WTC11 (cell line): ENCODE measurements around the gene ITPK1. TPM values are rescaled to one million over a fixed set of nuclear protein-coding genes. Genes with fewer than 3 reads are reported as not detected.

Source experiments
- ATAC-seq: fragments of 200-7000 bp; cut with Tn5 transposase; 2 replicates; pipeline ENCODE4 v1.10.0; 2021; ENCODE audit warnings: mild to moderate bottlenecking, moderate library complexity
- CTCF ChIA-PET: fragments of 300-600 bp; sonication (Branson Sonifier 250); formaldehyde crosslinking; loops from one replicate; lab custom pipeline; 2021; ENCODE audit warnings: antibody characterized with exemption; lab: Charles Lee
- POLR2A ChIA-PET: fragments of 350-600 bp; sonication (Branson Sonifier 250); formaldehyde crosslinking; loops from one replicate; lab custom pipeline; 2021; ENCODE audit warnings: antibody characterized with exemption; lab: Charles Lee
- DNase-seq: peaks from one replicate; pipeline ENCODE4 v3.0.0; 2021; ENCODE audit warnings: low spot score
- H3K27ac Mint-ChIP-seq: 2 replicates; pipeline ENCODE4 v1.8.0; 2021; ENCODE audit warnings: mixed read lengths
- H3K27me3 Mint-ChIP-seq: 2 replicates; pipeline ENCODE4 v1.8.0; 2021; ENCODE audit warnings: low read depth, mild to moderate bottlenecking, moderate library complexity, mixed read lengths
- H3K36me3 Mint-ChIP-seq: 2 replicates; pipeline ENCODE4 v1.8.0; 2021; ENCODE audit warnings: mixed read lengths
- H3K4me1 Mint-ChIP-seq: 2 replicates; pipeline ENCODE4 v1.8.0; 2022; ENCODE audit warnings: mixed read lengths
- H3K4me3 Mint-ChIP-seq: 2 replicates; pipeline ENCODE4 v1.8.0; 2021; ENCODE audit warnings: mild to moderate bottlenecking, moderate library complexity, mixed read lengths
- H3K9me3 Mint-ChIP-seq: 2 replicates; pipeline ENCODE4 v1.8.0; 2021; ENCODE audit warnings: mixed read lengths
- ATF1 ChIP-seq: sonication (generic); formaldehyde crosslinking; IDR thresholded peaks from 2 replicates; pipeline ENCODE4 v1.8.1; 2023; ENCODE audit warnings: mild to moderate bottlenecking, moderate library complexity, missing genetic modification reagents
- CREM ChIP-seq: sonication (generic); formaldehyde crosslinking; IDR thresholded peaks from 2 replicates; pipeline ENCODE4 v1.8.1; 2022; ENCODE audit warnings: mild to moderate bottlenecking, missing genetic modification reagents, moderate library complexity
- FOXP1 ChIP-seq: sonication (generic); formaldehyde crosslinking; IDR thresholded peaks from 2 replicates; pipeline ENCODE4 v1.8.0; 2022; ENCODE audit warnings: missing genetic modification reagents, mild to moderate bottlenecking, moderate library complexity, borderline replicate concordance
- MXD4 ChIP-seq: fragments of 250-450 bp; sonication (Bioruptor Pico); IDR thresholded peaks from 2 replicates; pipeline ENCODE4 v1.8.0; 2021; ENCODE audit warnings: mild to moderate bottlenecking, moderate library complexity, borderline replicate concordance
- SMAD4 ChIP-seq: sonication (generic); formaldehyde crosslinking; IDR thresholded peaks from 2 replicates; pipeline ENCODE4 v1.8.0; 2022; ENCODE audit warnings: mild to moderate bottlenecking, missing genetic modification reagents
- ZNF232 ChIP-seq: sonication (generic); formaldehyde crosslinking; IDR thresholded peaks from 2 replicates; pipeline ENCODE4 v1.8.0; 2022; ENCODE audit warnings: mild to moderate bottlenecking, missing genetic modification reagents
- total RNA-seq: library from RNA; stranded (reverse); gene quantifications from 3 replicates; pipeline ENCODE4 v1.2.3, GENCODE V29; 2021
- TF ChIP-seq, protein P1 (sequence below): sonication (generic); formaldehyde crosslinking; conservative IDR thresholded peaks from 2 replicates; pipeline ENCODE4 v1.8.1; 2022; ENCODE audit warnings: mild to moderate bottlenecking, missing genetic modification reagents
- TF ChIP-seq, protein P2 (sequence below): sonication (generic); formaldehyde crosslinking; IDR thresholded peaks from 2 replicates; pipeline ENCODE4 v1.8.1; 2022; ENCODE audit warnings: low read depth, mild to moderate bottlenecking, moderate library complexity, missing genetic modification reagents, borderline replicate concordance
- TF ChIP-seq, protein P3 (sequence below): sonication (generic); formaldehyde crosslinking; IDR thresholded peaks from 2 replicates; pipeline ENCODE4 v1.8.0; 2023; ENCODE audit warnings: missing genetic modification reagents
- TF ChIP-seq, protein P4 (sequence below): sonication (generic); formaldehyde crosslinking; IDR thresholded peaks from 2 replicates; pipeline ENCODE4 v1.8.1; 2023; ENCODE audit warnings: mild to moderate bottlenecking, missing genetic modification reagents, borderline replicate concordance
- TF ChIP-seq, protein P5 (sequence below): sonication (generic); formaldehyde crosslinking; IDR thresholded peaks from 2 replicates; pipeline ENCODE4 v1.8.1; 2023; ENCODE audit warnings: mild to moderate bottlenecking, missing genetic modification reagents
- TF ChIP-seq, protein P6 (sequence below): fragments of 250-450 bp; sonication (Bioruptor Pico); IDR thresholded peaks from 2 replicates; pipeline ENCODE4 v1.9.0; 2021; ENCODE audit warnings: mild to moderate bottlenecking
- TF ChIP-seq, protein P7 (sequence below): sonication (generic); formaldehyde crosslinking; IDR thresholded peaks from 2 replicates; pipeline ENCODE4 v1.8.0; 2022; ENCODE audit warnings: mild to moderate bottlenecking, missing genetic modification reagents
- TF ChIP-seq, protein P8 (sequence below): fragments of 250-450 bp; sonication (Bioruptor Pico); IDR thresholded peaks from 2 replicates; pipeline ENCODE4 v1.9.0; 2021; ENCODE audit warnings: mild to moderate bottlenecking, borderline replicate concordance
- TF ChIP-seq, protein P9 (sequence below): sonication (generic); formaldehyde crosslinking; IDR thresholded peaks from 2 replicates; pipeline ENCODE4 v1.8.1; 2023; ENCODE audit warnings: mild to moderate bottlenecking, missing genetic modification reagents, moderate library complexity
- TF ChIP-seq, protein P10 (sequence below): sonication (generic); formaldehyde crosslinking; IDR thresholded peaks from 2 replicates; pipeline ENCODE4 v1.8.1; 2023; ENCODE audit warnings: mild to moderate bottlenecking, missing genetic modification reagents

ITPK1 gene
- total RNA-seq, 1 experiment from 2014 or later = 144 TPM

DNA sequence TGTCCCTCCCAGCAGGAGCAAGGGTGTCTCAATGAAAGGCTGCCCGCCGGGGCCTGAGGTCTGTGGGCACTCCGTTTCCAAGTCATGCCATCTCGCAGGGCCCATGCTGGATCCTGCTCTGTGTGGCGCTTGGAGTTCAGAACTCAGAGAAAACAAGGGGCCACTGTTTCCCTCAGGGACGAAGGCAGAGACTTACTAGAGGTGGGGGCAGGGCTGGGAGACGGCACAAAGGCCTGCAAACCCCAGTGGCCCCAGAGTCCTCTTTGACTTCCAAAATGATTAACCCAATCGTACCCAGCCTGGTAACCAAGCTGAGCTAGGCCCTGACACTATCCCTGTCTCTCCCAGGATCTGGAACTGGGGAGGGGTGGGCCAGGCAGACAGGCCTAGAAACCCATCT lies 95.8 kb downstream of the ITPK1 start:
- DNase-seq = no peak
- TF ChIP-seq, protein P1, sequence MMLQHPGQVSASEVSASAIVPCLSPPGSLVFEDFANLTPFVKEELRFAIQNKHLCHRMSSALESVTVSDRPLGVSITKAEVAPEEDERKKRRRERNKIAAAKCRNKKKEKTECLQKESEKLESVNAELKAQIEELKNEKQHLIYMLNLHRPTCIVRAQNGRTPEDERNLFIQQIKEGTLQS (CRISPR knock-in tag) = no peak
- TF ChIP-seq, protein P2, sequence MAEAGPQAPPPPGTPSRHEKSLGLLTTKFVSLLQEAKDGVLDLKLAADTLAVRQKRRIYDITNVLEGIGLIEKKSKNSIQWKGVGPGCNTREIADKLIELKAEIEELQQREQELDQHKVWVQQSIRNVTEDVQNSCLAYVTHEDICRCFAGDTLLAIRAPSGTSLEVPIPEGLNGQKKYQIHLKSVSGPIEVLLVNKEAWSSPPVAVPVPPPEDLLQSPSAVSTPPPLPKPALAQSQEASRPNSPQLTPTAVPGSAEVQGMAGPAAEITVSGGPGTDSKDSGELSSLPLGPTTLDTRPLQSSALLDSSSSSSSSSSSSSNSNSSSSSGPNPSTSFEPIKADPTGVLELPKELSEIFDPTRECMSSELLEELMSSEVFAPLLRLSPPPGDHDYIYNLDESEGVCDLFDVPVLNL = no peak
- TF ChIP-seq, protein P3, sequence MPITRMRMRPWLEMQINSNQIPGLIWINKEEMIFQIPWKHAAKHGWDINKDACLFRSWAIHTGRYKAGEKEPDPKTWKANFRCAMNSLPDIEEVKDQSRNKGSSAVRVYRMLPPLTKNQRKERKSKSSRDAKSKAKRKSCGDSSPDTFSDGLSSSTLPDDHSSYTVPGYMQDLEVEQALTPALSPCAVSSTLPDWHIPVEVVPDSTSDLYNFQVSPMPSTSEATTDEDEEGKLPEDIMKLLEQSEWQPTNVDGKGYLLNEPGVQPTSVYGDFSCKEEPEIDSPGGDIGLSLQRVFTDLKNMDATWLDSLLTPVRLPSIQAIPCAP (CRISPR knock-in tag) = no peak
- TF ChIP-seq MXD4 = no peak
- TF ChIP-seq CREM = no peak
- TF ChIP-seq, protein P4, sequence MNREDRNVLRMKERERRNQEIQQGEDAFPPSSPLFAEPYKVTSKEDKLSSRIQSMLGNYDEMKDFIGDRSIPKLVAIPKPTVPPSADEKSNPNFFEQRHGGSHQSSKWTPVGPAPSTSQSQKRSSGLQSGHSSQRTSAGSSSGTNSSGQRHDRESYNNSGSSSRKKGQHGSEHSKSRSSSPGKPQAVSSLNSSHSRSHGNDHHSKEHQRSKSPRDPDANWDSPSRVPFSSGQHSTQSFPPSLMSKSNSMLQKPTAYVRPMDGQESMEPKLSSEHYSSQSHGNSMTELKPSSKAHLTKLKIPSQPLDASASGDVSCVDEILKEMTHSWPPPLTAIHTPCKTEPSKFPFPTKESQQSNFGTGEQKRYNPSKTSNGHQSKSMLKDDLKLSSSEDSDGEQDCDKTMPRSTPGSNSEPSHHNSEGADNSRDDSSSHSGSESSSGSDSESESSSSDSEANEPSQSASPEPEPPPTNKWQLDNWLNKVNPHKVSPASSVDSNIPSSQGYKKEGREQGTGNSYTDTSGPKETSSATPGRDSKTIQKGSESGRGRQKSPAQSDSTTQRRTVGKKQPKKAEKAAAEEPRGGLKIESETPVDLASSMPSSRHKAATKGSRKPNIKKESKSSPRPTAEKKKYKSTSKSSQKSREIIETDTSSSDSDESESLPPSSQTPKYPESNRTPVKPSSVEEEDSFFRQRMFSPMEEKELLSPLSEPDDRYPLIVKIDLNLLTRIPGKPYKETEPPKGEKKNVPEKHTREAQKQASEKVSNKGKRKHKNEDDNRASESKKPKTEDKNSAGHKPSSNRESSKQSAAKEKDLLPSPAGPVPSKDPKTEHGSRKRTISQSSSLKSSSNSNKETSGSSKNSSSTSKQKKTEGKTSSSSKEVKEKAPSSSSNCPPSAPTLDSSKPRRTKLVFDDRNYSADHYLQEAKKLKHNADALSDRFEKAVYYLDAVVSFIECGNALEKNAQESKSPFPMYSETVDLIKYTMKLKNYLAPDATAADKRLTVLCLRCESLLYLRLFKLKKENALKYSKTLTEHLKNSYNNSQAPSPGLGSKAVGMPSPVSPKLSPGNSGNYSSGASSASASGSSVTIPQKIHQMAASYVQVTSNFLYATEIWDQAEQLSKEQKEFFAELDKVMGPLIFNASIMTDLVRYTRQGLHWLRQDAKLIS (CRISPR knock-in tag) = no peak
- no peak for TF ChIP-seq ZNF232 (CRISPR knock-in tag)
- TF ChIP-seq, protein P5, sequence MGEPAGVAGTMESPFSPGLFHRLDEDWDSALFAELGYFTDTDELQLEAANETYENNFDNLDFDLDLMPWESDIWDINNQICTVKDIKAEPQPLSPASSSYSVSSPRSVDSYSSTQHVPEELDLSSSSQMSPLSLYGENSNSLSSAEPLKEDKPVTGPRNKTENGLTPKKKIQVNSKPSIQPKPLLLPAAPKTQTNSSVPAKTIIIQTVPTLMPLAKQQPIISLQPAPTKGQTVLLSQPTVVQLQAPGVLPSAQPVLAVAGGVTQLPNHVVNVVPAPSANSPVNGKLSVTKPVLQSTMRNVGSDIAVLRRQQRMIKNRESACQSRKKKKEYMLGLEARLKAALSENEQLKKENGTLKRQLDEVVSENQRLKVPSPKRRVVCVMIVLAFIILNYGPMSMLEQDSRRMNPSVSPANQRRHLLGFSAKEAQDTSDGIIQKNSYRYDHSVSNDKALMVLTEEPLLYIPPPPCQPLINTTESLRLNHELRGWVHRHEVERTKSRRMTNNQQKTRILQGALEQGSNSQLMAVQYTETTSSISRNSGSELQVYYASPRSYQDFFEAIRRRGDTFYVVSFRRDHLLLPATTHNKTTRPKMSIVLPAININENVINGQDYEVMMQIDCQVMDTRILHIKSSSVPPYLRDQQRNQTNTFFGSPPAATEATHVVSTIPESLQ (CRISPR knock-in tag) = no peak
- TF ChIP-seq SMAD4 (CRISPR knock-in tag) = no peak
- TF ChIP-seq, protein P6, sequence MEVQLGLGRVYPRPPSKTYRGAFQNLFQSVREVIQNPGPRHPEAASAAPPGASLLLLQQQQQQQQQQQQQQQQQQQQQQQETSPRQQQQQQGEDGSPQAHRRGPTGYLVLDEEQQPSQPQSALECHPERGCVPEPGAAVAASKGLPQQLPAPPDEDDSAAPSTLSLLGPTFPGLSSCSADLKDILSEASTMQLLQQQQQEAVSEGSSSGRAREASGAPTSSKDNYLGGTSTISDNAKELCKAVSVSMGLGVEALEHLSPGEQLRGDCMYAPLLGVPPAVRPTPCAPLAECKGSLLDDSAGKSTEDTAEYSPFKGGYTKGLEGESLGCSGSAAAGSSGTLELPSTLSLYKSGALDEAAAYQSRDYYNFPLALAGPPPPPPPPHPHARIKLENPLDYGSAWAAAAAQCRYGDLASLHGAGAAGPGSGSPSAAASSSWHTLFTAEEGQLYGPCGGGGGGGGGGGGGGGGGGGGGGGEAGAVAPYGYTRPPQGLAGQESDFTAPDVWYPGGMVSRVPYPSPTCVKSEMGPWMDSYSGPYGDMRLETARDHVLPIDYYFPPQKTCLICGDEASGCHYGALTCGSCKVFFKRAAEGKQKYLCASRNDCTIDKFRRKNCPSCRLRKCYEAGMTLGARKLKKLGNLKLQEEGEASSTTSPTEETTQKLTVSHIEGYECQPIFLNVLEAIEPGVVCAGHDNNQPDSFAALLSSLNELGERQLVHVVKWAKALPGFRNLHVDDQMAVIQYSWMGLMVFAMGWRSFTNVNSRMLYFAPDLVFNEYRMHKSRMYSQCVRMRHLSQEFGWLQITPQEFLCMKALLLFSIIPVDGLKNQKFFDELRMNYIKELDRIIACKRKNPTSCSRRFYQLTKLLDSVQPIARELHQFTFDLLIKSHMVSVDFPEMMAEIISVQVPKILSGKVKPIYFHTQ (CRISPR knock-in tag) = no peak
- TF ChIP-seq, protein P7, sequence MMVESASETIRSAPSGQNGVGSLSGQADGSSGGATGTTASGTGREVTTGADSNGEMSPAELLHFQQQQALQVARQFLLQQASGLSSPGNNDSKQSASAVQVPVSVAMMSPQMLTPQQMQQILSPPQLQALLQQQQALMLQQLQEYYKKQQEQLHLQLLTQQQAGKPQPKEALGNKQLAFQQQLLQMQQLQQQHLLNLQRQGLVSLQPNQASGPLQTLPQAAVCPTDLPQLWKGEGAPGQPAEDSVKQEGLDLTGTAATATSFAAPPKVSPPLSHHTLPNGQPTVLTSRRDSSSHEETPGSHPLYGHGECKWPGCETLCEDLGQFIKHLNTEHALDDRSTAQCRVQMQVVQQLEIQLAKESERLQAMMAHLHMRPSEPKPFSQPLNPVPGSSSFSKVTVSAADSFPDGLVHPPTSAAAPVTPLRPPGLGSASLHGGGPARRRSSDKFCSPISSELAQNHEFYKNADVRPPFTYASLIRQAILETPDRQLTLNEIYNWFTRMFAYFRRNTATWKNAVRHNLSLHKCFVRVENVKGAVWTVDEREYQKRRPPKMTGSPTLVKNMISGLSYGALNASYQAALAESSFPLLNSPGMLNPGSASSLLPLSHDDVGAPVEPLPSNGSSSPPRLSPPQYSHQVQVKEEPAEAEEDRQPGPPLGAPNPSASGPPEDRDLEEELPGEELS (CRISPR knock-in tag) = no peak
- TF ChIP-seq, protein P8, sequence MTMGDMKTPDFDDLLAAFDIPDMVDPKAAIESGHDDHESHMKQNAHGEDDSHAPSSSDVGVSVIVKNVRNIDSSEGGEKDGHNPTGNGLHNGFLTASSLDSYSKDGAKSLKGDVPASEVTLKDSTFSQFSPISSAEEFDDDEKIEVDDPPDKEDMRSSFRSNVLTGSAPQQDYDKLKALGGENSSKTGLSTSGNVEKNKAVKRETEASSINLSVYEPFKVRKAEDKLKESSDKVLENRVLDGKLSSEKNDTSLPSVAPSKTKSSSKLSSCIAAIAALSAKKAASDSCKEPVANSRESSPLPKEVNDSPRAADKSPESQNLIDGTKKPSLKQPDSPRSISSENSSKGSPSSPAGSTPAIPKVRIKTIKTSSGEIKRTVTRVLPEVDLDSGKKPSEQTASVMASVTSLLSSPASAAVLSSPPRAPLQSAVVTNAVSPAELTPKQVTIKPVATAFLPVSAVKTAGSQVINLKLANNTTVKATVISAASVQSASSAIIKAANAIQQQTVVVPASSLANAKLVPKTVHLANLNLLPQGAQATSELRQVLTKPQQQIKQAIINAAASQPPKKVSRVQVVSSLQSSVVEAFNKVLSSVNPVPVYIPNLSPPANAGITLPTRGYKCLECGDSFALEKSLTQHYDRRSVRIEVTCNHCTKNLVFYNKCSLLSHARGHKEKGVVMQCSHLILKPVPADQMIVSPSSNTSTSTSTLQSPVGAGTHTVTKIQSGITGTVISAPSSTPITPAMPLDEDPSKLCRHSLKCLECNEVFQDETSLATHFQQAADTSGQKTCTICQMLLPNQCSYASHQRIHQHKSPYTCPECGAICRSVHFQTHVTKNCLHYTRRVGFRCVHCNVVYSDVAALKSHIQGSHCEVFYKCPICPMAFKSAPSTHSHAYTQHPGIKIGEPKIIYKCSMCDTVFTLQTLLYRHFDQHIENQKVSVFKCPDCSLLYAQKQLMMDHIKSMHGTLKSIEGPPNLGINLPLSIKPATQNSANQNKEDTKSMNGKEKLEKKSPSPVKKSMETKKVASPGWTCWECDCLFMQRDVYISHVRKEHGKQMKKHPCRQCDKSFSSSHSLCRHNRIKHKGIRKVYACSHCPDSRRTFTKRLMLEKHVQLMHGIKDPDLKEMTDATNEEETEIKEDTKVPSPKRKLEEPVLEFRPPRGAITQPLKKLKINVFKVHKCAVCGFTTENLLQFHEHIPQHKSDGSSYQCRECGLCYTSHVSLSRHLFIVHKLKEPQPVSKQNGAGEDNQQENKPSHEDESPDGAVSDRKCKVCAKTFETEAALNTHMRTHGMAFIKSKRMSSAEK = no peak
- TF ChIP-seq, protein P9, sequence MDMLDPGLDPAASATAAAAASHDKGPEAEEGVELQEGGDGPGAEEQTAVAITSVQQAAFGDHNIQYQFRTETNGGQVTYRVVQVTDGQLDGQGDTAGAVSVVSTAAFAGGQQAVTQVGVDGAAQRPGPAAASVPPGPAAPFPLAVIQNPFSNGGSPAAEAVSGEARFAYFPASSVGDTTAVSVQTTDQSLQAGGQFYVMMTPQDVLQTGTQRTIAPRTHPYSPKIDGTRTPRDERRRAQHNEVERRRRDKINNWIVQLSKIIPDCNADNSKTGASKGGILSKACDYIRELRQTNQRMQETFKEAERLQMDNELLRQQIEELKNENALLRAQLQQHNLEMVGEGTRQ (CRISPR knock-in tag) = no peak
- TF ChIP-seq, protein P10, sequence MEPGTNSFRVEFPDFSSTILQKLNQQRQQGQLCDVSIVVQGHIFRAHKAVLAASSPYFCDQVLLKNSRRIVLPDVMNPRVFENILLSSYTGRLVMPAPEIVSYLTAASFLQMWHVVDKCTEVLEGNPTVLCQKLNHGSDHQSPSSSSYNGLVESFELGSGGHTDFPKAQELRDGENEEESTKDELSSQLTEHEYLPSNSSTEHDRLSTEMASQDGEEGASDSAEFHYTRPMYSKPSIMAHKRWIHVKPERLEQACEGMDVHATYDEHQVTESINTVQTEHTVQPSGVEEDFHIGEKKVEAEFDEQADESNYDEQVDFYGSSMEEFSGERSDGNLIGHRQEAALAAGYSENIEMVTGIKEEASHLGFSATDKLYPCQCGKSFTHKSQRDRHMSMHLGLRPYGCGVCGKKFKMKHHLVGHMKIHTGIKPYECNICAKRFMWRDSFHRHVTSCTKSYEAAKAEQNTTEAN (CRISPR knock-in tag) = no peak
- TF ChIP-seq ATF1 = no peak
- no peak for TF ChIP-seq FOXP1 (CRISPR knock-in tag)
- TF ChIP-seq, all 79 proteins: peak for 0
- no peak; the same call in 1 of the 2 replicates for ATAC-seq
- no peak overlapping the region; the same call in 1 of the 2 replicates for H3K27ac Mint-ChIP-seq
- CTCF ChIA-PET = interaction anchor here (0.9 to 3.2 kb wide), 5 partner anchors 8 to 113 kb away, joined by 3 to 13 read pairs (median 3); no protein-coding TSS in a partner anchor
- no peaks in the 10 kb centered on the region for H3K27me3 Mint-ChIP-seq
- H3K4me1 Mint-ChIP-seq = peaks cover 55% of the 10 kb centered on the region
- no peaks in the 10 kb centered on the region for H3K9me3 Mint-ChIP-seq
- POLR2A ChIA-PET = no interaction called here
- H3K4me3 Mint-ChIP-seq = no peak overlapping the region
- H3K36me3 Mint-ChIP-seq = peaks cover 5% of the 10 kb centered on the region
